NCI-H2196 treated with DMSO at 0.1 percent for 48 hours (cell line): ENCODE measurements around the gene GPR15LG.

Experiments
- DNase-seq: peaks from one replicate; lab custom pipeline; 2025; ENCODE audit not compliant: unreplicated experiment; lab: John Stamatoyannopoulos, UW

Gene GPR15LG

DNA sequence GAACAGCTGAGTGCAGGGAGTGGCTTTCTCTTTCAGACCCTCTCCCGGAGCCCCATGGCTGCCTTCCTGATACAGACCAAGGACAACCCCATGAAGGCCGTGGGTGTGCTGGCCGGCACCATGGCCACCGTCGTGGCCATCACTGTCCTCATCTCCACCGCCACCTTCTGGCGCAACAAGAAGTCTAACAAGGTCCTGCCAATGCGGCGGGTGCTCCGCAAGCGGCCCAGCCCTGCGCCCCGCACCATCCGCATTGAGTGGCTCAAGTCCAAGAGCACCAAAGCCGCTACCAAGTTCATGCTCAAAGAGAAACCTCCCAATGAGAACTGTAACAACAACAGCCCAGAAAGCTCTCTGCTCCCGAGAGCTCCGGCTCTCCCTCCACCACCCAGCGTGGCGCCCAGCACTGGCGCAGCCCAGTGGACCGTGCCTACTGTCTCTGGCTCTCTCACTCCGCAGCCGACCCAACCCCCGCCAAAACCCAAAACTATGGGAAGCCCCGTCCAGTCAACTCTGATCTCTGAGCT is 40.5 kb downstream of the GPR15LG start:
- DNase-seq = no peak

GRCh38 chr10:84214612-84215235 is 41.1 kb downstream of the GPR15LG start:
- no peak for DNase-seq

GRCh38 chr10:84216834-84217233 is 43.2 kb downstream of the GPR15LG start:
- DNase-seq = no peak

- no peak for DNase-seq
These were observed 44.1 kb downstream of the GPR15LG start for GRCh38 chr10:84217746-84218145.

- no peak for DNase-seq
These were observed 48.3 kb downstream of the GPR15LG start for GRCh38 chr10:84221916-84222315.

- no peak for DNase-seq
These were observed 50.9 kb downstream of the GPR15LG start for GRCh38 chr10:84224411-84225028.

DNA sequence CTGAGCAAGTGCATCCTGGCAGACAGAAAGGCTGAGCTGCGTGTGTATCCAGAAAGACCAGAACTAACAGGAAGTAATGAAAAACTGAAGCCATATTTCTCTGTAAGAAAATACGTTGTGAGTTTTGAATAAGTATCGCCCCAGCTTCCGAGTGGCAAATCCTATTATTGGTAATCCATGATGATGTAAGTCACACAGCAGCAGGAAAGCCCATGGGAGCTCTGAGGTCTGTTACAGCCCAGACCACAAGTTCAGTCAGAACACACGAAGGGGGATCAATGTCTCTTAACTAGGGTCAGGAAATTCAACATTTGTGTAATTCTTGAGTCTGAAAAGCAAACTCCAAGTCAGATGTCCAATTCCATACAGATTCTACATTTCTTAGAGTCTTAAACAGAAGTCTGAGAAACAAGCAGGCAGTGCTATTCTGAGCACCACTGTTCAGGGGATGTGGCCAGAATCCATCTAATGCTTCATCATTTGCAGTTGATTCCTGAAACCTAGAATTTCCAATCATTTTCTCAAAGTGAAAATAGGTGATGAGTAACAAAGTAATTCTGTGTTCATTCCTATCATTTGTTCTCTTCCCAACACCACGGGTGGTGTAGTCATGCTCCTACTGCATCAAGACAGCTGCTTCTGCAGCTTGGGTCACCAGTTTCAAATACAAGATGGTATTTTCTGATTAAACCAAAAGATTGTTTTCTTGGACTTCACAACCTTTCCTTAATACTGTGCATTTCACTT is 52.0 kb downstream of the GPR15LG start, which contains the start of gene LRIT2:
LRIT2 (minus strand) TSS at position 118 of the 747 bp plus-strand sequence; CDS start at position 94, 24 bp downstream.
- no peak for DNase-seq

DNA sequence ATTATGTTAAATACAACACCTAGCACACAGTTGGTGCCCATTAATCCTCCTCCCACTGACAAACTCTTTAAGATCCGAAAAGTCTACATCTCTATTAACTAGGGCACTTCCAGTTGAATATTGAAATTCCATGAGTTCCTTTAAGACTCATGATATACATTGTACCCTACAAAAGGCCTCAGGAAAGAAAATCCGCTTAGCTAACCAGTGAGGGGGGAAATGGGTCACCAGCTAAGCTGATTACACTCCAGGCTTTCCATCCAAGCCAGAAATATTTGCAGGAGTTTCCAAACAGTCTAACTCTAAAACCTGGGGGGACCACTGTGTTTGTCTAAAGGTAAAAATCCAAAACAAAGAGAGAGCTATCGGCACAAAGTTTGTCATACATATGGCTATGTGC is 53.0 kb downstream of the GPR15LG start:
- DNase-seq = no peak

DNA sequence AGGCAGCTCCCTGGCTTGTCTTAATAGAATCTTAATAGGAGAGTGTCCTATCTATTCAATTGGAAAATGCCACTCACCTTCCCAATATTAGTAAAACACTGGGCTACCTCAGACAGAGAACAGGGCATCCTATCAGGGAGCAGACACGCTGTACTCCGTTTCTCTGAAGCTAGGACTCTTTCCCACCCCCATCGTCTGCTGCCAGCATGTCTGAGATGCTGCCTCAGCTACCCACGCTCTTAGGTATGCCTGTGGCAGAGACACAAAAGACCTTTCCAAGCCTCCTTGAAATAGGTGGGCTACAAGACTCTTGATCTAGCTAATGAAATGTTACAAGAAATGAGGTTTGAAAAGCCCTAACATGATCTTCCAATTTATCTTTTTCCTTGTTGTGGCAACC is 54.2 kb downstream of the GPR15LG start:
- DNase-seq = no peak

- no peak for DNase-seq
These were observed 56.8 kb downstream of the GPR15LG start for GRCh38 chr10:84230359-84230758.

- DNase-seq = no peak
These were observed 58.8 kb downstream of the GPR15LG start for GRCh38 chr10:84232376-84232775.

- no peak for DNase-seq
These were observed 60.3 kb downstream of the GPR15LG start for GRCh38 chr10:84233940-84234339.

GRCh38 chr10:84234479-84234878 is 60.9 kb downstream of the GPR15LG start:
- no peak for DNase-seq
